K562 (cell line): ENCODE results near the gene TMC2. TPM values are rescaled to one million over a fixed set of nuclear protein-coding genes. Genes with fewer than 3 reads are reported as not detected.
A peak's percentile ranks its signal among the peaks of the same experiment; 100 is the strongest.

Source experiments
- BHLHE40 ChIP-seq: IDR thresholded peaks from 2 replicates; pipeline ENCODE4 v1.6.1; 2011; ENCODE audit warnings: low read length, improper control_type of control experiment
- BRCA1 ChIP-seq, 2 experiments: fragments of 450-650 bp in 1 of 2; sonication (generic) in 1 of 2; formaldehyde crosslinking in 1 of 2; IDR thresholded peaks; 2 replicates each; pipeline versions ENCODE4 v1.5.0 to v1.6.1; 2017 to 2020; ENCODE audit warnings: mild to moderate bottlenecking in 1 of 2, missing genetic modification reagents in 1 of 2
- CBX5 ChIP-seq: IDR thresholded peaks from 2 replicates; pipeline ENCODE4 v1.6.1; 2014; ENCODE audit warnings: low read depth, borderline replicate concordance
- CEBPG ChIP-seq, 3 experiments: fragments of 200-800 bp in 1 of 3; sonication (Bioruptor generic) in 1 of 3; sonication (generic) in 1 of 3; formaldehyde crosslinking in 1 of 3; IDR thresholded peaks in 2 of 3; conservative IDR thresholded peaks in 1 of 3; 2 replicates each; pipeline versions ENCODE4 v1.6.1 to v1.8.0; 2016 to 2022; ENCODE audit warnings: missing compliant biosample characterization in 2 of 3, missing genetic modification characterization in 2 of 3, mild to moderate bottlenecking in 1 of 3, missing genetic modification reagents in 1 of 3
- ELF4 ChIP-seq: fragments of 450-650 bp; formaldehyde crosslinking; IDR thresholded peaks from 2 replicates; pipeline ENCODE4 v1.4.0; 2022; ENCODE audit warnings: missing genetic modification characterization
- EWSR1 ChIP-seq: fragments of 450-650 bp; IDR thresholded peaks from 2 replicates; pipeline ENCODE4 v1.6.1; 2018; ENCODE audit warnings: borderline replicate concordance, mild to moderate bottlenecking, low read depth, moderate library complexity; ENCODE audit not compliant: partially characterized antibody
- FOXJ2 ChIP-seq: fragments of 200-800 bp; sonication (Bioruptor generic); IDR thresholded peaks from 2 replicates; pipeline ENCODE4 v1.6.1; 2016; ENCODE audit warnings: missing genetic modification characterization, missing compliant biosample characterization
- HBP1 ChIP-seq: fragments of 450-650 bp; formaldehyde crosslinking; IDR thresholded peaks from 2 replicates; pipeline ENCODE4 v1.4.0; 2022; ENCODE audit warnings: missing genetic modification characterization
- KHSRP ChIP-seq: fragments of 450-650 bp; IDR thresholded peaks from 2 replicates; pipeline ENCODE4 v1.6.1; 2017
- MEF2D ChIP-seq: conservative IDR thresholded peaks from 2 replicates; pipeline ENCODE4 v1.6.1; 2016; ENCODE audit warnings: low read depth, missing genetic modification characterization, missing compliant biosample characterization
- MTA3 ChIP-seq: fragments of 450-650 bp; formaldehyde crosslinking; IDR thresholded peaks from 2 replicates; pipeline ENCODE4 v1.6.1; 2017; ENCODE audit warnings: mild to moderate bottlenecking, borderline replicate concordance
- NRF1 ChIP-seq, 2 experiments: fragments of 450-650 bp; IDR thresholded peaks in 1 of 2; conservative IDR thresholded peaks in 1 of 2; 2 replicates each; pipeline ENCODE4 v1.6.1; 2014; ENCODE audit warnings: mild to moderate bottlenecking in 2 of 2
- PHB ChIP-seq: fragments of 250-450 bp; sonication (Bioruptor Pico); IDR thresholded peaks from 2 replicates; pipeline ENCODE4 v1.5.0; 2021
- PHF8 ChIP-seq: fragments of 200-600 bp; sonication (generic); IDR thresholded peaks from 2 replicates; pipeline ENCODE4 v1.6.1; 2012; ENCODE audit warnings: mixed run types, mild to moderate bottlenecking, inconsistent platforms, low read length, moderate library complexity, borderline replicate concordance
- POLR2AphosphoS5 ChIP-seq: IDR thresholded peaks from 2 replicates; pipeline ENCODE4 v1.6.1; 2011; ENCODE audit warnings: mild to moderate bottlenecking, low read depth, low read length, moderate library complexity; ENCODE audit not compliant: control insufficient read depth, insufficient read depth
- PTTG1 ChIP-seq: fragments of 450-650 bp; IDR thresholded peaks from 2 replicates; pipeline ENCODE4 v1.6.1; 2016; ENCODE audit warnings: low read depth, mild to moderate bottlenecking, missing genetic modification characterization, missing compliant biosample characterization
- TCF3 ChIP-seq: sonication (generic); formaldehyde crosslinking; IDR thresholded peaks from 2 replicates; pipeline ENCODE4 v1.4.0; 2020; ENCODE audit warnings: mild to moderate bottlenecking, missing genetic modification reagents
- TCF7 ChIP-seq: sonication (generic); IDR thresholded peaks from 2 replicates; pipeline ENCODE4 v1.6.1; 2016; ENCODE audit warnings: antibody characterized with exemption, borderline replicate concordance
- THRAP3 ChIP-seq: fragments of 450-650 bp; IDR thresholded peaks from 2 replicates; pipeline ENCODE4 v1.6.1; 2016; ENCODE audit warnings: mild to moderate bottlenecking, inconsistent platforms, borderline replicate concordance
- ZEB2 ChIP-seq: fragments of 450-650 bp; IDR thresholded peaks from 2 replicates; pipeline ENCODE4 v1.6.1; 2016
- ZNF384 ChIP-seq: IDR thresholded peaks from 2 replicates; pipeline ENCODE4 v1.6.1; 2012; ENCODE audit warnings: low read depth, low read length, improper control_type of control experiment
- polyA plus RNA-seq, 8 experiments: library from polyadenylated mRNA; depleted of rRNA in 4 of 8; stranded (reverse) in 5 of 8; unstranded in 3 of 8; fragments of >200 nt; fragmentation: Nextera tagmentation in 2 of 8; fragmentation: Illumina TruSeq in 1 of 8; extraction: Ambion mirVana in 2 of 8; extraction: Trizol in 1 of 8; gene quantifications; 2 replicates each; pipeline versions ENCODE4 v1.2.1 to v1.2.3, GENCODE V29; 2011 to 2014; ENCODE audit warnings: inconsistent platforms in 1 of 8, missing spikeins in 1 of 8
- total RNA-seq, 7 experiments: library from RNA; depleted of rRNA in 6 of 7; stranded (reverse); fragments of >200 nt in 6 of 7; fragmentation: Illumina TruSeq in 2 of 7; extraction: Trizol in 2 of 7; gene quantifications; 2 replicates each; pipeline versions ENCODE4 v1.2.1 to v1.2.3, GENCODE V29; 2011 to 2021; ENCODE audit warnings: low replicate concordance in 1 of 7
- TF ChIP-seq, protein P1 (sequence below): fragments of 450-650 bp; formaldehyde crosslinking; IDR thresholded peaks from 2 replicates; pipeline ENCODE4 v1.4.0; 2022; ENCODE audit warnings: missing genetic modification characterization
- TF ChIP-seq, protein P2 (sequence below), 2 experiments: IDR thresholded peaks in 1 of 2; conservative IDR thresholded peaks in 1 of 2; 2 replicates each; pipeline ENCODE4 v1.6.1; 2016; ENCODE audit warnings: low read depth in 2 of 2, mild to moderate bottlenecking in 1 of 2, missing compliant biosample characterization in 1 of 2, missing genetic modification characterization in 1 of 2, moderate library complexity in 1 of 2

Gene TMC2
- total and polyA plus RNA-seq, 9 of the 15 experiments (the other 6 are each of a cell fraction or from before 2014, with no cell fraction given): not detected

- TF ChIP-seq, protein P1, sequence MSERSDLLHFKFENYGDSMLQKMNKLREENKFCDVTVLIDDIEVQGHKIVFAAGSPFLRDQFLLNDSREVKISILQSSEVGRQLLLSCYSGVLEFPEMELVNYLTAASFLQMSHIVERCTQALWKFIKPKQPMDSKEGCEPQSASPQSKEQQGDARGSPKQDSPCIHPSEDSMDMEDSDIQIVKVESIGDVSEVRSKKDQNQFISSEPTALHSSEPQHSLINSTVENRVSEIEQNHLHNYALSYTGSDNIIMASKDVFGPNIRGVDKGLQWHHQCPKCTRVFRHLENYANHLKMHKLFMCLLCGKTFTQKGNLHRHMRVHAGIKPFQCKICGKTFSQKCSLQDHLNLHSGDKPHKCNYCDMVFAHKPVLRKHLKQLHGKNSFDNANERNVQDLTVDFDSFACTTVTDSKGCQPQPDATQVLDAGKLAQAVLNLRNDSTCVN (CRISPR knock-in tag): no peak
- TF ChIP-seq TCF3 (peak; percentile 25; the same call in 1 of the 2 replicates), MTA3 (0 out of 2 replicates have a peak, but pooled peaks have one; percentile 45), PHB (CRISPR knock-in tag) (no peak), BHLHE40 (0 out of 2 replicates have a peak, but pooled peaks have one; percentile 11), HBP1 (CRISPR knock-in tag) (no peak), ZEB2 (no peak), FOXJ2 (tag) (no peak), ELF4 (no peak), POLR2AphosphoS5 (peak; percentile 68), KHSRP (no peak), CBX5 (no peak), TCF7 (no peak), PHF8 (no peak), BRCA1 (IDR thresholded peaks at IDR 0.05) (no peak), BRCA1 (CRISPR knock-in tag; IDR thresholded peaks at IDR 0.05) (no peak), CEBPG (CRISPR knock-in tag; IDR thresholded peaks at IDR 0.05) (no peak), CEBPG (tag; conservative IDR thresholded peaks at IDR 0.05 in 1 of 2, IDR thresholded peaks at IDR 0.05 in 1 of 2) (no peak), ZNF384 (no peak), THRAP3 (no peak), PTTG1 (tag) (no peak), NRF1 (conservative IDR thresholded peaks at IDR 0.05 in 1 of 2, IDR thresholded peaks at IDR 0.05 in 1 of 2) (0 out of 4 replicates have a peak, but pooled peaks of 1 of the 2 experiments have one; percentile 33), EWSR1 (no peak), MEF2D (tag) (no peak)
- TF ChIP-seq, protein P2, sequence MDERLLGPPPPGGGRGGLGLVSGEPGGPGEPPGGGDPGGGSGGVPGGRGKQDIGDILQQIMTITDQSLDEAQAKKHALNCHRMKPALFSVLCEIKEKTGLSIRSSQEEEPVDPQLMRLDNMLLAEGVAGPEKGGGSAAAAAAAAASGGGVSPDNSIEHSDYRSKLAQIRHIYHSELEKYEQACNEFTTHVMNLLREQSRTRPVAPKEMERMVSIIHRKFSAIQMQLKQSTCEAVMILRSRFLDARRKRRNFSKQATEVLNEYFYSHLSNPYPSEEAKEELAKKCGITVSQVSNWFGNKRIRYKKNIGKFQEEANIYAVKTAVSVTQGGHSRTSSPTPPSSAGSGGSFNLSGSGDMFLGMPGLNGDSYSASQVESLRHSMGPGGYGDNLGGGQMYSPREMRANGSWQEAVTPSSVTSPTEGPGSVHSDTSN (CRISPR knock-in tag; IDR thresholded peaks at IDR 0.05; ENCODE audit: low read depth): no peak
- TF ChIP-seq, protein P2 (tag; conservative IDR thresholded peaks at IDR 0.05; ENCODE audit: low read depth): no peak
These were observed 12.3 kb upstream of the TMC2 start (continued) for GRCh38 chr20:2523919-2524708.
